IMR-90 (cell line): ENCODE measurements around the gene AJAP1. TPM values are rescaled to one million over a fixed set of nuclear protein-coding genes. Genes with fewer than 3 reads are reported as not detected.

ENCODE experiments used
- ATAC-seq: fragments of 200-7000 bp; cut with Tn5 transposase; 2 replicates; pipeline ENCODE4 v1.9.1; 2020; ENCODE audit warnings: low read depth, mild to moderate bottlenecking, moderate library complexity
- BruUV-seq: library from RNA; stranded (reverse); fragments of 400-500 nt; replicated peaks from 2 replicates; lab custom pipeline; 2021; lab: Mats Ljungman, UMichigan
- CTCF ChIA-PET: fragments of 300-600 bp; formaldehyde crosslinking; extraction: SDS; loops from one replicate; lab custom pipeline; 2021; ENCODE audit warnings: antibody characterized with exemption; lab: Yijun Ruan, JAX
- POLR2A ChIA-PET: fragments of 300-600 bp; sonication (Branson Sonifier 250); formaldehyde crosslinking; loops from one replicate; lab custom pipeline; 2022; ENCODE audit warnings: antibody characterized with exemption; ENCODE audit not compliant: unreplicated experiment; lab: Charles Lee
- DNase-seq: peaks from one replicate; pipeline ENCODE4 v3.0.0; 2013
- H2AFZ ChIP-seq: replicated peaks from 2 replicates; pipeline ENCODE3; 2013; ENCODE audit warnings: low read length, mild to moderate bottlenecking; ENCODE audit not compliant: poor library complexity
- H2AK5ac ChIP-seq: 2 replicates; pipeline ENCODE4 v1.6.1; 2013; ENCODE audit warnings: low read depth, low read length, inconsistent platforms
- H2AK9ac ChIP-seq: replicated peaks from 2 replicates; pipeline ENCODE3; 2013; ENCODE audit warnings: mild to moderate bottlenecking, low read depth, low read length, moderate library complexity; ENCODE audit not compliant: poor library complexity
- H2BK120ac ChIP-seq: 2 replicates; pipeline ENCODE4 v1.6.1; 2013; ENCODE audit warnings: low read depth, low read length, inconsistent platforms
- H2BK15ac ChIP-seq: 3 replicates; pipeline ENCODE4 v1.6.1; 2013; ENCODE audit warnings: low read depth, low read length, inconsistent platforms
- H2BK20ac ChIP-seq: 2 replicates; pipeline ENCODE4 v1.6.1; 2013; ENCODE audit warnings: low read depth, mild to moderate bottlenecking, inconsistent platforms, low read length, moderate library complexity
- H2BK5ac ChIP-seq: 2 replicates; pipeline ENCODE4 v1.6.1; 2013; ENCODE audit warnings: mild to moderate bottlenecking, low read depth, low read length, inconsistent platforms; ENCODE audit not compliant: poor library complexity, severe bottlenecking
- H3K14ac ChIP-seq: replicated peaks from 2 replicates; pipeline ENCODE4 v1.6.1; 2013; ENCODE audit warnings: low read depth, low read length, inconsistent platforms
- H3K18ac ChIP-seq: 2 replicates; pipeline ENCODE4 v1.6.1; 2013; ENCODE audit warnings: low read depth, low read length, control low read depth
- H3K23ac ChIP-seq: 2 replicates; pipeline ENCODE4 v1.6.1; 2013; ENCODE audit warnings: low read depth, low read length, inconsistent platforms
- H3K27ac ChIP-seq: 2 replicates; pipeline ENCODE4 v1.5.1; 2013; ENCODE audit warnings: mild to moderate bottlenecking, control low read depth, low read length; ENCODE audit not compliant: insufficient read depth
- H3K27me3 ChIP-seq: 2 replicates; pipeline ENCODE4 v1.6.1; 2013; ENCODE audit warnings: low read length; ENCODE audit not compliant: control insufficient read depth, insufficient read depth
- H3K36me3 ChIP-seq: 2 replicates; pipeline ENCODE4 v1.6.1; 2013; ENCODE audit warnings: low read length, mixed read lengths; ENCODE audit not compliant: control insufficient read depth, insufficient read depth
- H3K4ac ChIP-seq: 2 replicates; pipeline ENCODE4 v1.6.1; 2013; ENCODE audit warnings: low read depth, low read length, inconsistent platforms
- H3K4me1 ChIP-seq: 2 replicates; pipeline ENCODE4 v1.6.1; 2013; ENCODE audit warnings: low read length, mixed read lengths; ENCODE audit not compliant: control insufficient read depth, insufficient read depth
- H3K4me2 ChIP-seq: 2 replicates; pipeline ENCODE4 v1.6.1; 2013; ENCODE audit warnings: low read depth, mild to moderate bottlenecking, control low read depth, low read length, moderate library complexity
- H3K4me3 ChIP-seq: 2 replicates; pipeline ENCODE4 v1.5.1; 2013; ENCODE audit warnings: low read depth, mild to moderate bottlenecking, control low read depth, low read length, moderate library complexity; ENCODE audit not compliant: insufficient read depth
- H3K56ac ChIP-seq: 2 replicates; pipeline ENCODE4 v1.6.1; 2013; ENCODE audit warnings: low read length, inconsistent platforms; ENCODE audit not compliant: insufficient read depth; ENCODE audit errors: extremely low read depth
- H3K79me1 ChIP-seq, 2 experiments: 2 replicates each; pipeline ENCODE4 v1.6.1; 2013; ENCODE audit warnings: low read length in 2 of 2, inconsistent platforms in 1 of 2, low read depth in 1 of 2
- H3K9ac ChIP-seq: 2 replicates; pipeline ENCODE4 v1.6.1; 2013; ENCODE audit warnings: low read depth, low read length, control low read depth
- H3K9me1 ChIP-seq: 2 replicates; pipeline ENCODE4 v1.6.1; 2013; ENCODE audit warnings: low read length, inconsistent platforms; ENCODE audit not compliant: insufficient read depth
- H3K9me3 ChIP-seq: 2 replicates; pipeline ENCODE4 v1.6.1; 2013; ENCODE audit warnings: low read length; ENCODE audit not compliant: control insufficient read depth, insufficient read depth
- H4K20me1 ChIP-seq: 2 replicates; pipeline ENCODE4 v1.6.1; 2013; ENCODE audit warnings: low read length, inconsistent platforms; ENCODE audit not compliant: insufficient read depth
- H4K5ac ChIP-seq: 2 replicates; pipeline ENCODE4 v1.6.1; 2013; ENCODE audit warnings: mild to moderate bottlenecking, low read depth, low read length, control low read depth
- H4K8ac ChIP-seq, 2 experiments: 2 replicates each; pipeline ENCODE4 v1.6.1; 2013; ENCODE audit warnings: low read depth in 2 of 2, low read length in 2 of 2, control low read depth in 1 of 2, inconsistent platforms in 1 of 2
- H4K91ac ChIP-seq: 2 replicates; pipeline ENCODE4 v1.6.1; 2013; ENCODE audit warnings: low read depth, low read length, inconsistent platforms; ENCODE audit not compliant: insufficient read depth
- BHLHE40 ChIP-seq: fragments of 150-350 bp; IDR thresholded peaks from 2 replicates; pipeline ENCODE4 v1.6.1; 2016; ENCODE audit warnings: mild to moderate bottlenecking, low read depth, low read length
- CEBPB ChIP-seq: IDR thresholded peaks from 2 replicates; pipeline ENCODE4 v1.6.1; 2012; ENCODE audit warnings: low read depth, low read length, improper control_type of control experiment
- CHD1 ChIP-seq: IDR thresholded peaks from 2 replicates; pipeline ENCODE4 v1.6.1; 2012; ENCODE audit warnings: low read depth, low read length, improper control_type of control experiment
- FOS ChIP-seq: fragments of 150-350 bp; IDR thresholded peaks from 2 replicates; pipeline ENCODE4 v1.6.1; 2016; ENCODE audit warnings: low read depth, low read length
- MAFK ChIP-seq: IDR thresholded peaks from 2 replicates; pipeline ENCODE4 v1.6.1; 2012; ENCODE audit warnings: low read depth, low read length, improper control_type of control experiment
- MAZ ChIP-seq: IDR thresholded peaks from 2 replicates; pipeline ENCODE4 v1.6.1; 2012; ENCODE audit warnings: low read depth, mild to moderate bottlenecking, low read length, improper control_type of control experiment, moderate library complexity, borderline replicate concordance
- MXI1 ChIP-seq: IDR thresholded peaks from 2 replicates; pipeline ENCODE4 v1.6.1; 2012; ENCODE audit warnings: low read depth, mild to moderate bottlenecking, low read length, moderate library complexity, borderline replicate concordance
- NFE2L2 ChIP-seq: fragments of 150-350 bp; IDR thresholded peaks from 2 replicates; pipeline ENCODE4 v1.6.1; 2016; ENCODE audit warnings: low read depth, mild to moderate bottlenecking, low read length
- POLR2A ChIP-seq: IDR thresholded peaks from 2 replicates; pipeline ENCODE4 v1.6.1; 2012; ENCODE audit warnings: mild to moderate bottlenecking, low read depth, low read length
- RAD21 ChIP-seq: IDR thresholded peaks from 2 replicates; pipeline ENCODE4 v1.6.1; 2012; ENCODE audit warnings: low read length, improper control_type of control experiment
- RCOR1 ChIP-seq: IDR thresholded peaks from 2 replicates; pipeline ENCODE4 v1.6.1; 2012; ENCODE audit warnings: mild to moderate bottlenecking, low read length, improper control_type of control experiment; ENCODE audit not compliant: insufficient replicate concordance
- RFX5 ChIP-seq: IDR thresholded peaks from 2 replicates; pipeline ENCODE4 v1.8.0; 2012; ENCODE audit warnings: low read depth, mild to moderate bottlenecking, low read length, moderate library complexity
- SMC3 ChIP-seq: fragments of 150-350 bp; IDR thresholded peaks from 2 replicates; pipeline ENCODE4 v1.6.1; 2016; ENCODE audit warnings: low read depth, mild to moderate bottlenecking, antibody characterized with exemption, low read length, moderate library complexity
- WGBS, 2 experiments: methylation state at CpG; one replicate each; pipeline versions ENCODE4 v1.1.5 to v1.1.7; 2013; ENCODE audit warnings: missing lambda C conversion rate in 2 of 2; ENCODE audit not compliant: insufficient read length in 1 of 2; ENCODE audit errors: extremely low coverage in 2 of 2; 5-methylcytosine and 5-hydroxymethylcytosine counted together
- dilution Hi-C: fragments of 300-500 bp; cut with HindIII; formaldehyde crosslinking; loops from one replicate; pipeline ENCODE4 v1.14.3; 2018; ENCODE audit warnings: low sequenced_read_pairs; ENCODE audit not compliant: unreplicated experiment
- in situ Hi-C: fragments of 300-500 bp; cut with MboI; formaldehyde crosslinking; loops from 3 replicates; pipeline ENCODE4 v1.14.3; 2019; ENCODE audit warnings: low sequenced_read_pairs, inconsistent platforms, mixed read lengths
- intact Hi-C: fragments of 100-400 bp; cut with micrococcal nuclease; formaldehyde crosslinking; loops from 2 replicates; pipeline ENCODE4 v1.10.0; 2022
- polyA plus RNA-seq, 3 experiments: library from polyadenylated mRNA; depleted of rRNA; stranded (reverse); fragments of >200 nt; gene quantifications; 2 replicates each; pipeline ENCODE4 v1.2.3, GENCODE V29; 2012; ENCODE audit warnings: low replicate concordance in 1 of 3
- total RNA-seq: library from RNA; depleted of rRNA; stranded (reverse); fragments of >200 nt; gene quantifications from 2 replicates; pipeline ENCODE4 v1.2.3, GENCODE V29; 2012
- TF ChIP-seq, protein P1 (sequence below): fragments of 150-350 bp; IDR thresholded peaks from 2 replicates; pipeline ENCODE4 v1.6.1; 2016; ENCODE audit warnings: low read depth, mild to moderate bottlenecking, low read length, moderate library complexity, borderline replicate concordance
- TF ChIP-seq, protein P2 (sequence below): conservative IDR thresholded peaks from 2 replicates; pipeline ENCODE4 v1.5.1; 2012; ENCODE audit warnings: mild to moderate bottlenecking, low read depth, low read length, improper control_type of control experiment
- TF ChIP-seq, protein P3 (sequence below): fragments of 150-350 bp; IDR thresholded peaks from 2 replicates; pipeline ENCODE4 v1.6.1; 2017; ENCODE audit warnings: mild to moderate bottlenecking, antibody characterized with exemption, low read length, low read depth

The AJAP1 gene
- total and polyA plus RNA-seq, 2 of the 4 experiments (the other 2 are of a cell fraction): under 0.01 to 0.02 TPM

DNA sequence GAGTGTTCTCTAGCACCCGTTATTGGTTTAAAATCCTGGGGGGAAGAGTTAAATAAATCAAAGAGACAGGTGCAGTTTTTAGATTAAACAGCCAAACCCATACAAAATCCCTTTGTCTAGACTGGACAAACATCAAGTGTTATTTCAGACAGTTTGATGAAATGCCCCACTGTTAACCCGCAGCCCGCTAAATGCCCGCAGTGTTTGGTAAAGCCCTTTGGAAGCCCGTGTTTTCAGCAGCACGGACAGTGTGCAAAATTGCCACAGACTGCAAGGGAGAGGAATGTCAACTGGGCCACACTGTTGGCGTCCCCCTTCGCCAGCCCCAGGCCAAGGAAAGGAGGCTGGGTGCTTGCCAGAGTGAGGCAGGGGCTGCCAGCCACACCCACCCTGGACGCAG is 26.6 kb downstream of the AJAP1 start:
- no peak for TF ChIP-seq NFE2L2
- no peak for TF ChIP-seq SMC3
- no peak for TF ChIP-seq POLR2A
- no peak for TF ChIP-seq MAZ
- no peak for TF ChIP-seq RAD21
- no peak for TF ChIP-seq CEBPB
- no peak for TF ChIP-seq RFX5
- TF ChIP-seq, protein P1, sequence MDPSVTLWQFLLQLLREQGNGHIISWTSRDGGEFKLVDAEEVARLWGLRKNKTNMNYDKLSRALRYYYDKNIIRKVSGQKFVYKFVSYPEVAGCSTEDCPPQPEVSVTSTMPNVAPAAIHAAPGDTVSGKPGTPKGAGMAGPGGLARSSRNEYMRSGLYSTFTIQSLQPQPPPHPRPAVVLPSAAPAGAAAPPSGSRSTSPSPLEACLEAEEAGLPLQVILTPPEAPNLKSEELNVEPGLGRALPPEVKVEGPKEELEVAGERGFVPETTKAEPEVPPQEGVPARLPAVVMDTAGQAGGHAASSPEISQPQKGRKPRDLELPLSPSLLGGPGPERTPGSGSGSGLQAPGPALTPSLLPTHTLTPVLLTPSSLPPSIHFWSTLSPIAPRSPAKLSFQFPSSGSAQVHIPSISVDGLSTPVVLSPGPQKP: no peak
- TF ChIP-seq, protein P2, sequence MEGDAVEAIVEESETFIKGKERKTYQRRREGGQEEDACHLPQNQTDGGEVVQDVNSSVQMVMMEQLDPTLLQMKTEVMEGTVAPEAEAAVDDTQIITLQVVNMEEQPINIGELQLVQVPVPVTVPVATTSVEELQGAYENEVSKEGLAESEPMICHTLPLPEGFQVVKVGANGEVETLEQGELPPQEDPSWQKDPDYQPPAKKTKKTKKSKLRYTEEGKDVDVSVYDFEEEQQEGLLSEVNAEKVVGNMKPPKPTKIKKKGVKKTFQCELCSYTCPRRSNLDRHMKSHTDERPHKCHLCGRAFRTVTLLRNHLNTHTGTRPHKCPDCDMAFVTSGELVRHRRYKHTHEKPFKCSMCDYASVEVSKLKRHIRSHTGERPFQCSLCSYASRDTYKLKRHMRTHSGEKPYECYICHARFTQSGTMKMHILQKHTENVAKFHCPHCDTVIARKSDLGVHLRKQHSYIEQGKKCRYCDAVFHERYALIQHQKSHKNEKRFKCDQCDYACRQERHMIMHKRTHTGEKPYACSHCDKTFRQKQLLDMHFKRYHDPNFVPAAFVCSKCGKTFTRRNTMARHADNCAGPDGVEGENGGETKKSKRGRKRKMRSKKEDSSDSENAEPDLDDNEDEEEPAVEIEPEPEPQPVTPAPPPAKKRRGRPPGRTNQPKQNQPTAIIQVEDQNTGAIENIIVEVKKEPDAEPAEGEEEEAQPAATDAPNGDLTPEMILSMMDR: no peak
- no peak for TF ChIP-seq BHLHE40
- no peak for TF ChIP-seq MXI1
- TF ChIP-seq FOS: no peak
- TF ChIP-seq MAFK: no peak
- no peak for TF ChIP-seq CHD1
- TF ChIP-seq RCOR1: no peak
- TF ChIP-seq, protein P3, sequence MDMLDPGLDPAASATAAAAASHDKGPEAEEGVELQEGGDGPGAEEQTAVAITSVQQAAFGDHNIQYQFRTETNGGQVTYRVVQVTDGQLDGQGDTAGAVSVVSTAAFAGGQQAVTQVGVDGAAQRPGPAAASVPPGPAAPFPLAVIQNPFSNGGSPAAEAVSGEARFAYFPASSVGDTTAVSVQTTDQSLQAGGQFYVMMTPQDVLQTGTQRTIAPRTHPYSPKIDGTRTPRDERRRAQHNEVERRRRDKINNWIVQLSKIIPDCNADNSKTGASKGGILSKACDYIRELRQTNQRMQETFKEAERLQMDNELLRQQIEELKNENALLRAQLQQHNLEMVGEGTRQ: no peak
- Histone ChIP-seq H4K5ac (no peak overlapping the region), H2BK15ac (no peak overlapping the region), H2AK5ac (no peak overlapping the region), H3K27ac (no peak overlapping the region), H3K27me3 (no peaks in the 10 kb centered on the region), H3K18ac (no peak overlapping the region), H4K91ac (no peak overlapping the region), H3K79me1 (no peaks in the 10 kb centered on the region), H2BK120ac (no peak overlapping the region), H2BK5ac (no peak overlapping the region), H2AFZ (no peak overlapping the region), H4K8ac (no peak overlapping the region), H2BK20ac (no peak overlapping the region), H3K14ac (no peak overlapping the region), H3K23ac (no peak overlapping the region), H3K9me3 (peaks cover 38% of the 10 kb centered on the region), H3K36me3 (no peaks in the 10 kb centered on the region), H3K4ac (no peak overlapping the region), H2AK9ac (no peak overlapping the region), H4K20me1 (no peaks in the 10 kb centered on the region), H3K4me3 (no peak overlapping the region), H3K9ac (no peak overlapping the region), H3K4me2 (no peak overlapping the region), H3K9me1 (no peaks in the 10 kb centered on the region), H3K56ac (no peak overlapping the region), H3K4me1 (no peaks in the 10 kb centered on the region)
- intact Hi-C loops (no loop called here), dilution Hi-C loops (no loop called here), in situ Hi-C loops (no loop called here)
- ATAC-seq (no peak), DNase-seq (no peak)
- BruUV-seq: no TSS peak
- POLR2A ChIA-PET: no interaction called here
- CTCF ChIA-PET: no interaction called here
- 43% methylated on average over 1 of the region's 9 CpGs; no CpG with 5 or more reads in 1 of the 2 experiments for WGBS, 2 experiments
